HUES64 (cell line): ENCODE measurements around the gene OSGEP. TPM values are rescaled to one million over a fixed set of nuclear protein-coding genes. Genes with fewer than 3 reads are reported as not detected.

ENCODE experiments used
- H3K27ac ChIP-seq: 2 replicates; pipeline ENCODE4 v1.7.0; 2013; ENCODE audit warnings: low read depth, low read length, inconsistent platforms
- H3K27me3 ChIP-seq: 2 replicates; pipeline ENCODE4 v1.6.1; 2013; ENCODE audit warnings: mild to moderate bottlenecking, low read length; ENCODE audit not compliant: insufficient read depth
- H3K36me3 ChIP-seq: 2 replicates; pipeline ENCODE4 v1.6.1; 2013; ENCODE audit warnings: mild to moderate bottlenecking, low read length; ENCODE audit not compliant: insufficient read depth
- H3K4me1 ChIP-seq: 2 replicates; pipeline ENCODE4 v1.6.1; 2013; ENCODE audit warnings: mild to moderate bottlenecking, low read length, moderate library complexity; ENCODE audit not compliant: insufficient read depth
- H3K4me3 ChIP-seq: 2 replicates; pipeline ENCODE4 v1.5.1; 2013; ENCODE audit warnings: mild to moderate bottlenecking, low read length, moderate library complexity
- H3K9ac ChIP-seq: 2 replicates; pipeline ENCODE4 v1.6.1; 2013; ENCODE audit warnings: mild to moderate bottlenecking, low read depth, low read length
- H3K9me3 ChIP-seq: 2 replicates; pipeline ENCODE4 v1.6.1; 2013; ENCODE audit warnings: low read depth, low read length; ENCODE audit not compliant: insufficient read depth
- WGBS: fragments of 150-250, 120-280 bp; methylation state at CpG from one replicate; pipeline ENCODE4 v1.1.7; 2013; ENCODE audit warnings: missing lambda C conversion rate; 5-methylcytosine and 5-hydroxymethylcytosine counted together
- polyA plus RNA-seq, 2 experiments: library from polyadenylated mRNA; stranded (reverse); fragments of 50-300 nt; gene quantifications; one replicate each; pipeline ENCODE4 v1.2.3, GENCODE V29; 2013

OSGEP gene
- 32.5 TPM for polyA plus RNA-seq (2013, experiment 1 of 2)
- polyA plus RNA-seq (2013, experiment 2 of 2), result 26.3 TPM

- H3K27ac ChIP-seq, result peak within 1 kb of the TSS; percentile 98
- H3K9me3 ChIP-seq, result no peaks in the 10 kb centered on the region
- under 1% methylated on average over 56 of the region's 56 CpGs for WGBS
- H3K36me3 ChIP-seq, result peaks cover 71% of the 10 kb centered on the region
- H3K27me3 ChIP-seq, result no peaks in the 10 kb centered on the region
- peak within 1 kb of the TSS; percentile 90 for H3K4me3 ChIP-seq
- peak within 1 kb of the TSS; percentile 99 for H3K9ac ChIP-seq
- H3K4me1 ChIP-seq, result peaks cover 9% of the 10 kb centered on the region; the same call in 1 of the 2 replicates
Measured at GRCh38 chr14:20454516-20455354, at the start of gene OSGEP, which contains the start of gene APEX1. TSS of gene OSGEP (minus strand) at chr14:20454812. CDS start at chr14:20454683, 129 bp downstream. TSS of gene APEX1 (plus strand) at chr14:20455226. CDS start at chr14:20455646, 420 bp downstream.

GRCh38 chr14:20503898-20504297 lies 49.3 kb upstream of the OSGEP start:
- Histone ChIP-seq H3K36me3 (no peaks in the 10 kb centered on the region), H3K4me1 (peaks cover 9% of the 10 kb centered on the region), H3K9ac (no peak overlapping the region), H3K27ac (no peak overlapping the region), H3K27me3 (no peaks in the 10 kb centered on the region), H3K4me3 (no peak overlapping the region), H3K9me3 (no peaks in the 10 kb centered on the region)
- 87% methylated on average over 6 of the region's 6 CpGs for WGBS

- Histone ChIP-seq H3K9ac (no peak overlapping the region), H3K4me3 (no peak overlapping the region), H3K36me3 (no peaks in the 10 kb centered on the region), H3K27me3 (no peaks in the 10 kb centered on the region), H3K4me1 (peaks cover 15% of the 10 kb centered on the region), H3K27ac (no peak overlapping the region), H3K9me3 (no peaks in the 10 kb centered on the region)
- WGBS, result 96% methylated on average over 2 of the region's 2 CpGs
Measured at GRCh38 chr14:20501346-20501745, 46.7 kb upstream of the OSGEP start.

GRCh38 chr14:20499881-20500280 lies 45.3 kb upstream of the OSGEP start:
- H3K4me1 ChIP-seq, result peaks cover 15% of the 10 kb centered on the region
- H3K9me3 ChIP-seq, result peaks cover 4% of the 10 kb centered on the region; the same call in 1 of the 2 replicates
- no peak overlapping the region for H3K27ac ChIP-seq
- H3K27me3 ChIP-seq, result no peaks in the 10 kb centered on the region
- H3K4me3 ChIP-seq, result no peak overlapping the region
- no peaks in the 10 kb centered on the region for H3K36me3 ChIP-seq
- no peak overlapping the region for H3K9ac ChIP-seq
- 92% methylated on average over 5 of the region's 5 CpGs for WGBS

GRCh38 chr14:20499108-20499507 lies 44.5 kb upstream of the OSGEP start:
- Histone ChIP-seq H3K9ac (no peak overlapping the region), H3K27ac (no peak overlapping the region), H3K4me3 (no peak overlapping the region), H3K36me3 (no peaks in the 10 kb centered on the region), H3K27me3 (no peaks in the 10 kb centered on the region), H3K9me3 (peaks cover 4% of the 10 kb centered on the region; the same call in 1 of the 2 replicates), H3K4me1 (peaks cover 15% of the 10 kb centered on the region)
- 46% methylated on average over 4 of the region's 4 CpGs for WGBS

GRCh38 chr14:20498622-20499021 lies 44.0 kb upstream of the OSGEP start:
- Histone ChIP-seq H3K9ac (no peak overlapping the region), H3K4me1 (peaks cover 15% of the 10 kb centered on the region), H3K36me3 (no peaks in the 10 kb centered on the region), H3K27me3 (no peaks in the 10 kb centered on the region), H3K27ac (no peak overlapping the region), H3K9me3 (peaks cover 4% of the 10 kb centered on the region; the same call in 1 of the 2 replicates), H3K4me3 (no peak overlapping the region)
- WGBS, result 98% methylated on average over 2 of the region's 2 CpGs

- Histone ChIP-seq H3K27me3 (no peaks in the 10 kb centered on the region), H3K9me3 (peaks cover 4% of the 10 kb centered on the region; the same call in 1 of the 2 replicates), H3K4me3 (no peak overlapping the region), H3K36me3 (no peaks in the 10 kb centered on the region), H3K9ac (no peak overlapping the region), H3K27ac (no peak overlapping the region), H3K4me1 (peaks cover 17% of the 10 kb centered on the region)
- WGBS, result 84% methylated on average over 8 of the region's 8 CpGs
Measured at GRCh38 chr14:20494935-20495766, 40.5 kb upstream of the OSGEP start.

GRCh38 chr14:20493634-20494033 lies 39.0 kb upstream of the OSGEP start:
- Histone ChIP-seq H3K36me3 (no peaks in the 10 kb centered on the region), H3K27ac (no peak overlapping the region), H3K9ac (no peak overlapping the region), H3K9me3 (peaks cover 4% of the 10 kb centered on the region; the same call in 1 of the 2 replicates), H3K4me1 (peaks cover 17% of the 10 kb centered on the region), H3K4me3 (no peak overlapping the region), H3K27me3 (no peaks in the 10 kb centered on the region)
- WGBS, result 92% methylated on average over 1 of the region's 2 CpGs

GRCh38 chr14:20492486-20492885 lies 37.9 kb upstream of the OSGEP start:
- 99% methylated on average over 4 of the region's 4 CpGs for WGBS
- Histone ChIP-seq H3K4me1 (peaks cover 13% of the 10 kb centered on the region; the same call in 1 of the 2 replicates), H3K4me3 (no peak overlapping the region), H3K27ac (no peak overlapping the region), H3K9me3 (peaks cover 4% of the 10 kb centered on the region; the same call in 1 of the 2 replicates), H3K36me3 (no peaks in the 10 kb centered on the region), H3K27me3 (no peaks in the 10 kb centered on the region), H3K9ac (no peak overlapping the region)

- WGBS, result 59% methylated on average over 6 of the region's 6 CpGs
- no peaks in the 10 kb centered on the region for H3K27me3 ChIP-seq
- H3K4me3 ChIP-seq, result no peak overlapping the region
Measured at GRCh38 chr14:20490563-20490962, 36.0 kb upstream of the OSGEP start.

More at GRCh38 chr14:20490563-20490962, 36.0 kb upstream of the OSGEP start:
- Histone ChIP-seq H3K9ac (no peak overlapping the region), H3K27ac (no peak overlapping the region), H3K36me3 (no peaks in the 10 kb centered on the region), H3K9me3 (peaks cover 4% of the 10 kb centered on the region; the same call in 1 of the 2 replicates), H3K4me1 (peaks cover 19% of the 10 kb centered on the region)
